Skin epidermis (tissue), 12 donors: Measurements from ENCODE around the gene JMJD4.
A peak's percentile ranks its signal among the peaks of the same experiment; 100 is the strongest.

Experiments
- H3K27ac ChIP-seq, 21 experiments: fragments of 200-600 bp; sonication (generic) in 11 of 21; one replicate each; pipeline ENCODE4 v1.5.0; 2020; ENCODE audit warnings: mild to moderate bottlenecking in 3 of 21, inconsistent platforms in 2 of 21, moderate library complexity in 2 of 21
- H3K4me3 ChIP-seq, 7 experiments: fragments of 200-600 bp; sonication (generic) in 2 of 7; one replicate each; pipeline ENCODE4 v1.5.0; 2020; ENCODE audit warnings: inconsistent platforms in 2 of 7, mild to moderate bottlenecking in 2 of 7, moderate library complexity in 1 of 7

JMJD4 gene

GRCh38 chr1:227734856-227735538, at the start of gene JMJD4, which contains the start of gene SNAP47:
Gene JMJD4, minus strand, starts transcription at chr1:227735302. Its CDS starts 29 bp downstream, at chr1:227735273.
Gene SNAP47, plus strand, starts transcription at chr1:227735435. Its CDS starts 12,302 bp downstream, at chr1:227747737.
- Histone ChIP-seq H3K27ac (peak within 1 kb of the TSS; percentile 79 to 95 (median 91)), H3K4me3 (peak within 1 kb of the TSS; percentile 71 to 100 (median 88))

- Histone ChIP-seq H3K27ac (no peak overlapping the region), H3K4me3 (no peak overlapping the region)
These were observed 47.1 kb upstream of the JMJD4 start for GRCh38 chr1:227782226-227782625.

GRCh38 chr1:227781314-227781930, 46.3 kb upstream of the JMJD4 start:
- Histone ChIP-seq H3K27ac (no peak overlapping the region), H3K4me3 (no peak overlapping the region)

- Histone ChIP-seq H3K27ac (no peak overlapping the region), H3K4me3 (no peak overlapping the region)
These were observed 45.3 kb upstream of the JMJD4 start for GRCh38 chr1:227780101-227781044.

- H3K27ac ChIP-seq, result no peak overlapping the region
- no peak overlapping the region for H3K4me3 ChIP-seq
These were observed 44.6 kb upstream of the JMJD4 start for GRCh38 chr1:227779685-227780084.

GRCh38 chr1:227779021-227779441, 43.9 kb upstream of the JMJD4 start:
- peak overlapping the region in 1 of 21 experiments; percentile 45 for H3K27ac ChIP-seq

GRCh38 chr1:227778401-227778947, 43.4 kb upstream of the JMJD4 start:
- Histone ChIP-seq H3K4me3 (no peak overlapping the region), H3K27ac (no peak overlapping the region)

More at GRCh38 chr1:227779021-227779441, 43.9 kb upstream of the JMJD4 start:
- H3K4me3 ChIP-seq, result no peak overlapping the region

GRCh38 chr1:227777646-227778045, 42.5 kb upstream of the JMJD4 start:
- H3K27ac ChIP-seq, result no peak overlapping the region

GRCh38 chr1:227777156-227777555, 42.1 kb upstream of the JMJD4 start:
- no peak overlapping the region for H3K27ac ChIP-seq
- no peak overlapping the region for H3K4me3 ChIP-seq

More at GRCh38 chr1:227777646-227778045, 42.5 kb upstream of the JMJD4 start:
- H3K4me3 ChIP-seq, result no peak overlapping the region

GRCh38 chr1:227776331-227776771, 41.2 kb upstream of the JMJD4 start:
- H3K27ac ChIP-seq, result peak overlapping the region in 2 of 21 experiments; percentile 18 to 45
- H3K4me3 ChIP-seq, result no peak overlapping the region

GRCh38 chr1:227775841-227776240, 40.7 kb upstream of the JMJD4 start:
- Histone ChIP-seq H3K27ac (peak overlapping the region in 4 of 21 experiments; percentile 4 to 51 (median 32)), H3K4me3 (no peak overlapping the region)

- H3K27ac ChIP-seq, result peak overlapping the region in 3 of 21 experiments; percentile 12 to 73 (median 45)
- H3K4me3 ChIP-seq, result no peak overlapping the region
These were observed 39.9 kb upstream of the JMJD4 start for GRCh38 chr1:227774821-227775661.

GRCh38 chr1:227774051-227774731, 39.1 kb upstream of the JMJD4 start:
- H3K4me3 ChIP-seq, result no peak overlapping the region
- H3K27ac ChIP-seq, result peak overlapping the region in 3 of 21 experiments; percentile 13 to 73 (median 52)

GRCh38 chr1:227773558-227773957, 38.5 kb upstream of the JMJD4 start:
- no peak overlapping the region for H3K4me3 ChIP-seq
- H3K27ac ChIP-seq, result peak overlapping the region in 2 of 21 experiments; percentile 13 to 73

GRCh38 chr1:227771771-227772170, 36.7 kb upstream of the JMJD4 start:
- Histone ChIP-seq H3K4me3 (no peak overlapping the region), H3K27ac (no peak overlapping the region)

- Histone ChIP-seq H3K4me3 (no peak overlapping the region), H3K27ac (no peak overlapping the region)
These were observed 36.2 kb upstream of the JMJD4 start for GRCh38 chr1:227771326-227771725.

GRCh38 chr1:227770812-227771211, 35.7 kb upstream of the JMJD4 start:
- no peak overlapping the region for H3K4me3 ChIP-seq

GRCh38 chr1:227769936-227770494, 34.9 kb upstream of the JMJD4 start:
- H3K4me3 ChIP-seq, result no peak overlapping the region
- peak overlapping the region in 1 of 21 experiments; percentile 5 for H3K27ac ChIP-seq

More at GRCh38 chr1:227770812-227771211, 35.7 kb upstream of the JMJD4 start:
- no peak overlapping the region for H3K27ac ChIP-seq
